Panc1 (cell line): ENCODE measurements around the gene TANC1.

Source experiments
- SIN3A ChIP-seq: IDR thresholded peaks from 2 replicates; pipeline ENCODE4 v1.6.1; 2012; ENCODE audit warnings: low read depth, mild to moderate bottlenecking, low read length, moderate library complexity, borderline replicate concordance; ENCODE audit not compliant: insufficient read depth
- TCF7L2 ChIP-seq: IDR thresholded peaks from 2 replicates; pipeline ENCODE4 v1.6.1; 2011; ENCODE audit warnings: mild to moderate bottlenecking, low read depth, low read length, inconsistent platforms
- TF ChIP-seq, protein P1 (sequence below): fragments of 450-650 bp; IDR thresholded peaks from 2 replicates; pipeline ENCODE4 v1.5.1; 2017; ENCODE audit warnings: mild to moderate bottlenecking

DNA sequence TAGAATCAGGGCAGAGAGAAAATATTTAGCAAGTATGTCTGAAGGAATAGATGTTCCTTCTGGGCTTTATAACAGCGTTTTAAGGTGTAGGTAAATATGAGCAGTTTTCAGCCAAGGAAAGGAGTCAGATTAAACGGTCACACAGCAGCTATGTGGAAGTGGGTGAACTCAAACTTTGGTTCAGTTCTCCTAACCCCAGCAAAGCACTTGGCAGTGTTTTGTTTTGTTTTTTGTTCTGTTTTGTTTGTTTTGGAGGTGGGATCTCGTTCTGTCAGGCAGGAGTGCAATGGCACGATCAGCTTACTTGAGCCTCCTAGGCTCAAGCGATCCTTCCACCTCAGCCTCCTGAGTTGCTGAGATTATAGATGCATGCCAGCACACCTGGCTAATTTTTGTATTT is 24.6 kb downstream of the TANC1 start:
- TF ChIP-seq, protein P1, sequence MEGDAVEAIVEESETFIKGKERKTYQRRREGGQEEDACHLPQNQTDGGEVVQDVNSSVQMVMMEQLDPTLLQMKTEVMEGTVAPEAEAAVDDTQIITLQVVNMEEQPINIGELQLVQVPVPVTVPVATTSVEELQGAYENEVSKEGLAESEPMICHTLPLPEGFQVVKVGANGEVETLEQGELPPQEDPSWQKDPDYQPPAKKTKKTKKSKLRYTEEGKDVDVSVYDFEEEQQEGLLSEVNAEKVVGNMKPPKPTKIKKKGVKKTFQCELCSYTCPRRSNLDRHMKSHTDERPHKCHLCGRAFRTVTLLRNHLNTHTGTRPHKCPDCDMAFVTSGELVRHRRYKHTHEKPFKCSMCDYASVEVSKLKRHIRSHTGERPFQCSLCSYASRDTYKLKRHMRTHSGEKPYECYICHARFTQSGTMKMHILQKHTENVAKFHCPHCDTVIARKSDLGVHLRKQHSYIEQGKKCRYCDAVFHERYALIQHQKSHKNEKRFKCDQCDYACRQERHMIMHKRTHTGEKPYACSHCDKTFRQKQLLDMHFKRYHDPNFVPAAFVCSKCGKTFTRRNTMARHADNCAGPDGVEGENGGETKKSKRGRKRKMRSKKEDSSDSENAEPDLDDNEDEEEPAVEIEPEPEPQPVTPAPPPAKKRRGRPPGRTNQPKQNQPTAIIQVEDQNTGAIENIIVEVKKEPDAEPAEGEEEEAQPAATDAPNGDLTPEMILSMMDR: no peak
- TF ChIP-seq SIN3A (no peak), TCF7L2 (no peak)
